Measurements from ENCODE around the gene ZNF358. TPM values are rescaled to one million over a fixed set of nuclear protein-coding genes. Genes with fewer than 3 reads are reported as not detected.

The ZNF358 gene
- total RNA-seq, 1 experiment from 2014 or later, result 30.2 TPM

DNA sequence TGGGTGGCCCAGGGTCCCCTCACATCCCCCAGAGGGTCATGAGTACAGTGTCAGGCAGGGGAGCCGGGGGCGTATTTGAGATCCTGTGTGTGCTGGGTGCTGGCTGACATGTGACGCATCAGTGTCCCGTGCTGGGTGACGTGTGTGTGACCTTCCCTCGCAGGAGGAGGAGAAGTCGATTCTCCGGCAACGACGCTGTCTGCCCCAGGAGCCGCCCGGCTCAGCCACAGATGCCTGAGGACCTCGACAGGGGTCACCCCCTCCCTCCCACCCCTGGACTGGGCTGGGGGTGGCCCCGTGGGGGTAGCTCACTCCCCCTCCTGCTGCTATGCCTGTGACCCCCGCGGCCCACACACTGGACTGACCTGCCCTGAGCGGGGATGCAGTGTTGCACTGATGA is 45.4 kb downstream of the ZNF358 start:
- H3K27ac ChIP-seq (ENCODE audit: low read length), result no peak overlapping the region
- ChIA-PET CTCF (no interaction called here), POLR2A (no interaction called here)
- no peaks in the 10 kb centered on the region for H3K36me3 ChIP-seq (ENCODE audit: control insufficient read depth, insufficient read depth, low read length)
- H3K27me3 ChIP-seq (ENCODE audit: control insufficient read depth, insufficient read depth, low read length), result no peaks in the 10 kb centered on the region
- H3K4me3 ChIP-seq (ENCODE audit: low read depth in 2 of 2, low read length in 2 of 2), result no peak overlapping the region
- TF ChIP-seq TCF7L2 (IDR thresholded peaks at IDR 0.05; ENCODE audit: low read depth, low read length), result no peak
- TF ChIP-seq CTCF (IDR thresholded peaks at IDR 0.05), result no peak
- TF ChIP-seq SIN3A (IDR thresholded peaks at IDR 0.05; ENCODE audit: borderline replicate concordance, insufficient read depth, low read depth, low read length), result no peak
- TF ChIP-seq, protein P1, sequence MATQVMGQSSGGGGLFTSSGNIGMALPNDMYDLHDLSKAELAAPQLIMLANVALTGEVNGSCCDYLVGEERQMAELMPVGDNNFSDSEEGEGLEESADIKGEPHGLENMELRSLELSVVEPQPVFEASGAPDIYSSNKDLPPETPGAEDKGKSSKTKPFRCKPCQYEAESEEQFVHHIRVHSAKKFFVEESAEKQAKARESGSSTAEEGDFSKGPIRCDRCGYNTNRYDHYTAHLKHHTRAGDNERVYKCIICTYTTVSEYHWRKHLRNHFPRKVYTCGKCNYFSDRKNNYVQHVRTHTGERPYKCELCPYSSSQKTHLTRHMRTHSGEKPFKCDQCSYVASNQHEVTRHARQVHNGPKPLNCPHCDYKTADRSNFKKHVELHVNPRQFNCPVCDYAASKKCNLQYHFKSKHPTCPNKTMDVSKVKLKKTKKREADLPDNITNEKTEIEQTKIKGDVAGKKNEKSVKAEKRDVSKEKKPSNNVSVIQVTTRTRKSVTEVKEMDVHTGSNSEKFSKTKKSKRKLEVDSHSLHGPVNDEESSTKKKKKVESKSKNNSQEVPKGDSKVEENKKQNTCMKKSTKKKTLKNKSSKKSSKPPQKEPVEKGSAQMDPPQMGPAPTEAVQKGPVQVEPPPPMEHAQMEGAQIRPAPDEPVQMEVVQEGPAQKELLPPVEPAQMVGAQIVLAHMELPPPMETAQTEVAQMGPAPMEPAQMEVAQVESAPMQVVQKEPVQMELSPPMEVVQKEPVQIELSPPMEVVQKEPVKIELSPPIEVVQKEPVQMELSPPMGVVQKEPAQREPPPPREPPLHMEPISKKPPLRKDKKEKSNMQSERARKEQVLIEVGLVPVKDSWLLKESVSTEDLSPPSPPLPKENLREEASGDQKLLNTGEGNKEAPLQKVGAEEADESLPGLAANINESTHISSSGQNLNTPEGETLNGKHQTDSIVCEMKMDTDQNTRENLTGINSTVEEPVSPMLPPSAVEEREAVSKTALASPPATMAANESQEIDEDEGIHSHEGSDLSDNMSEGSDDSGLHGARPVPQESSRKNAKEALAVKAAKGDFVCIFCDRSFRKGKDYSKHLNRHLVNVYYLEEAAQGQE (IDR thresholded peaks at IDR 0.05; ENCODE audit: insufficient read depth in 1 of 2, low read depth in 2 of 2, low read length in 1 of 2), result no peak
- no peak; the same call in 1 of the 2 replicates for TF ChIP-seq POLR2AphosphoS5 (IDR thresholded peaks at IDR 0.05; ENCODE audit: low read depth, low read length)
- intact Hi-C loops (cut with micrococcal nuclease; ENCODE audit: unreplicated experiment) (loop anchor here (10.0 kb wide), 1 partner anchor 243 kb away; no protein-coding TSS in a partner anchor), in situ Hi-C loops (cut with HindIII; ENCODE audit: low pct_unique_long_range_greater_than_20kb, low sequenced_read_pairs) (no loop called here)
- ATAC-seq, result no peak
- H3K4me1 ChIP-seq (ENCODE audit: control insufficient read depth, insufficient read depth, low read length), result no peaks in the 10 kb centered on the region
- DNase-seq (ENCODE audit: low read depth, low spot score), result no peak
- BruUV-seq (replicated peaks), result no TSS peak
- H3K9me3 ChIP-seq (ENCODE audit: control insufficient read depth, insufficient read depth, low read depth, low read length), result no peaks in the 10 kb centered on the region

DNA sequence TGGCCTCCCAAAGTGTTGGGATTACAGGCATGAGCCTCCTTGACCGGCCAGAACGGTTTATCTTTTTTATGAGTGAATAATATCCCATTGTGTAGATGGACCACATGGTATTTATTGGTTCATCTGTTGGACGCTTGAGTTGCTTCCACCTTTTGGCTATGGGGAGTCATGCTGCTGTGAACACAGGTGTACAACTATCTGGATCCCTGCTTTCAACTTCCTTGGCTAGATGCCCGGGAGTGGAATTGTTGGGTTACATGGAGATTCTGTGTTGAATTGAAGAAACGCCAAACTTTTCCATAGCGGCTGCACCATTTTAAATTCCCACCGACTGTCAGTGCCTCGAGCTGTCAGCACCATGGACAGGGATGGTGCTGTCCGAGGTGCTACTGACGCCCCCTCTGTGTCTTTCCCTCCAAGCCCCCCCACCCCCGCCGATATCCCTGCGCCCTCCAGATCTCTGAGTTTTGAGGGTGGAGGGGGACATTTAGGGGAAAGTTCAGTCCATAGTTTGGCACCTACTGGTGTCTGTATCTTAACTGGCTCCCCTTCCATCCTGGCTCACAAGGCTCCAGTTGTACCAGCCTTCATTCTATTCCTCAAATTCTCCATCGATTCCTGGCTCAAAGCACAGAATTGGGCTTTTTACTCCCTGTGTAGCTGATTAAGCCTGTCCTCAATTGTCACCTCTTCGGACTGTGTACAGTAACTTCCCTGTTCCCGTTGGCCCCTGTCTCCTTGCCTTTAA is 46.9 kb downstream of the ZNF358 start:
- H3K4me1 ChIP-seq (ENCODE audit: control insufficient read depth, insufficient read depth, low read length), result no peaks in the 10 kb centered on the region
- POLR2A ChIA-PET, result interaction anchor here (0.6 kb wide), 1 partner anchor 67 kb away, joined by 9 read pairs; no protein-coding TSS in a partner anchor
- H3K9me3 ChIP-seq (ENCODE audit: control insufficient read depth, insufficient read depth, low read depth, low read length), result no peaks in the 10 kb centered on the region
- intact Hi-C loops (cut with micrococcal nuclease; ENCODE audit: unreplicated experiment), result loop anchor here (10.0 kb wide), 1 partner anchor 242 kb away; no protein-coding TSS in a partner anchor
- TF ChIP-seq TCF7L2 (IDR thresholded peaks at IDR 0.05; ENCODE audit: low read depth, low read length) (no peak), CTCF (IDR thresholded peaks at IDR 0.05) (no peak), SIN3A (IDR thresholded peaks at IDR 0.05; ENCODE audit: borderline replicate concordance, insufficient read depth, low read depth, low read length) (no peak), POLR2AphosphoS5 (IDR thresholded peaks at IDR 0.05; ENCODE audit: low read depth, low read length) (no peak)
- TF ChIP-seq, protein P1 (IDR thresholded peaks at IDR 0.05; ENCODE audit: insufficient read depth in 1 of 2, low read depth in 2 of 2, low read length in 1 of 2), result peak; percentile 96
- CTCF ChIA-PET, result no interaction called here
- in situ Hi-C loops (cut with HindIII; ENCODE audit: low pct_unique_long_range_greater_than_20kb, low sequenced_read_pairs), result no loop called here
- H3K27me3 ChIP-seq (ENCODE audit: control insufficient read depth, insufficient read depth, low read length), result no peaks in the 10 kb centered on the region
- no peak overlapping the region for H3K4me3 ChIP-seq (ENCODE audit: low read depth in 2 of 2, low read length in 2 of 2)
- BruUV-seq (replicated peaks), result no TSS peak
- no peaks in the 10 kb centered on the region for H3K36me3 ChIP-seq (ENCODE audit: control insufficient read depth, insufficient read depth, low read length)
- DNase-seq (ENCODE audit: low read depth, low spot score) (no peak), ATAC-seq (no peak)
- no peak overlapping the region for H3K27ac ChIP-seq (ENCODE audit: low read length)

Data from Panc1 (cell line).